GM21381 (cell line): ENCODE data around the gene ICAM5.
"Not testable (repeated sequence)": the region's sequence is repeated elsewhere in the genome, so short reads cannot be mapped to it uniquely, and the experiment has no call there.

Experiments used
- ATAC-seq: cut with Tn5 transposase; IDR thresholded peaks from one replicate; pipeline ENCODE4 v1.9.1; 2021; ENCODE audit warnings: mild to moderate bottlenecking, moderate library complexity; ENCODE audit not compliant: unreplicated experiment

Gene ICAM5

GRCh38 chr19:10289836-10290356, at the start of gene ICAM5:
Gene ICAM5, plus strand, starts transcription at chr19:10289952. Its CDS starts 92 bp downstream, at chr19:10290044.
- ATAC-seq = no peak

GRCh38 chr19:10241826-10242449, 47.8 kb upstream of the ICAM5 start:
- not testable (repeated sequence) for ATAC-seq

- no peak for ATAC-seq
Measured at GRCh38 chr19:10243606-10244005, 46.1 kb upstream of the ICAM5 start.

GRCh38 chr19:10245189-10245939, 44.4 kb upstream of the ICAM5 start:
- ATAC-seq = no peak

- no peak for ATAC-seq
Measured at GRCh38 chr19:10246511-10246910, 43.2 kb upstream of the ICAM5 start.

- peak; percentile 85 for ATAC-seq
Measured at GRCh38 chr19:10251792-10252694, 37.7 kb upstream of the ICAM5 start, which contains the start of gene MRPL4. Gene MRPL4, plus strand, starts transcription at chr19:10252214. Its CDS starts 40 bp downstream, at chr19:10252254.

- no peak for ATAC-seq
Measured at GRCh38 chr19:10252707-10253106, 37.0 kb upstream of the ICAM5 start.

GRCh38 chr19:10254244-10254643, 35.5 kb upstream of the ICAM5 start:
- ATAC-seq = no peak

- ATAC-seq = no peak
Measured at GRCh38 chr19:10255358-10255757, 34.4 kb upstream of the ICAM5 start.

- no peak for ATAC-seq
Measured at GRCh38 chr19:10256551-10256950, 33.2 kb upstream of the ICAM5 start.

GRCh38 chr19:10256970-10257615, 32.7 kb upstream of the ICAM5 start:
- ATAC-seq = no peak

- no peak for ATAC-seq
Measured at GRCh38 chr19:10258080-10258710, 31.6 kb upstream of the ICAM5 start.

- peak; percentile 51 for ATAC-seq
Measured at GRCh38 chr19:10259162-10259905, 30.4 kb upstream of the ICAM5 start.

GRCh38 chr19:10260141-10260584, 29.6 kb upstream of the ICAM5 start:
- no peak for ATAC-seq

- no peak for ATAC-seq
Measured at GRCh38 chr19:10262771-10263170, 27.0 kb upstream of the ICAM5 start.

- ATAC-seq = no peak
Measured at GRCh38 chr19:10266706-10267105, 23.0 kb upstream of the ICAM5 start.

- ATAC-seq = no peak
Measured at GRCh38 chr19:10268071-10268470, 21.7 kb upstream of the ICAM5 start.

- ATAC-seq = peak; percentile 41
Measured at GRCh38 chr19:10269333-10270179, 20.2 kb upstream of the ICAM5 start.
